GM19467 (cell line): ENCODE data around the gene CCDC86.
A peak's percentile ranks its signal among the peaks of the same experiment; 100 is the strongest.

ENCODE experiments used
- ATAC-seq: cut with Tn5 transposase; IDR thresholded peaks from one replicate; pipeline ENCODE4 v1.9.1; 2021; ENCODE audit warnings: mild to moderate bottlenecking, moderate library complexity; ENCODE audit not compliant: unreplicated experiment

The CCDC86 gene

DNA sequence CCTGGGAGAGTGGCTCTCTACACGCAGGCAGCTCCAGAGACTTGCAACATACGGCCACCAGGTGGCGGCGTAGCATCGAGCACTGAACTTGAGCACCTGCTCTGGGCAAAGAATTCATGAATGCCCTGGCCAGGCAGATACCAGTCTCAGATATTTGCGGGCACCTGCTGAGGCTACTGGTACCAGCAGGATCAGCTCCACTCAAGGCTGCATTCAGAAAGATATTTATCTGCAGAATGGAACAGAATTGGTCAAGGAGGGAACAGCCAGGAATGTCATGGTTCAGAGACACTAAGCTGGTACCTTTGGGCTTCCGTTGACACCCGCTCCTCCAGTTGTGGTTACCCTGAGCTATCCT lies 10.8 kb upstream of the CCDC86 start:
- ATAC-seq = peak; percentile 69

DNA sequence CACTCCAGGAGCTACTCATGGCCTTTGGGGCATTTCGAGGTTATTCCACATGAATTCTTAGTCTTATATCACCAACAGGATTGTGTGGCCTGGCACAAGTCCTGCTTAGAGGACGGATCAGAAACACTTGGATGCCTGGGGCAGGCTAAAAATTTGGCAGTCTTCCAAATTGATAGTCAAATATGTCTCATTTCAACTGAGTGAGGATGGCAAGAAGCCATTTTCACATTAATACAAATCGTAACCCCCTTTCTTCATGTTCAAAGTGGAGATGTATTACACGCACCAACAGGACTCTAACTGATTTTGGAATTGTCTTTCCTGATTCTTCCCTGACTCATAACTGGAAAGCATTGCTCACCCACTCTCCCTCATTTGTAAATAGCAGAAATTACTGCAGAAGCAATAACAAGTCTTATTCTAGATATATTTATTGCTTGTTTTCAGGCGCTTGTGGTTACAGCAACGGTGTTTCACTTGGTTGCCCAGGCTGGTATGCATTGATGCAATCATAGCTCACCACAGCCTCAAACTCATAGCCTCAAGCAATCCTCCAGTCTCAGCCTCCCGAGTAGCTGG lies 10.3 kb upstream of the CCDC86 start:
- ATAC-seq = no peak

DNA sequence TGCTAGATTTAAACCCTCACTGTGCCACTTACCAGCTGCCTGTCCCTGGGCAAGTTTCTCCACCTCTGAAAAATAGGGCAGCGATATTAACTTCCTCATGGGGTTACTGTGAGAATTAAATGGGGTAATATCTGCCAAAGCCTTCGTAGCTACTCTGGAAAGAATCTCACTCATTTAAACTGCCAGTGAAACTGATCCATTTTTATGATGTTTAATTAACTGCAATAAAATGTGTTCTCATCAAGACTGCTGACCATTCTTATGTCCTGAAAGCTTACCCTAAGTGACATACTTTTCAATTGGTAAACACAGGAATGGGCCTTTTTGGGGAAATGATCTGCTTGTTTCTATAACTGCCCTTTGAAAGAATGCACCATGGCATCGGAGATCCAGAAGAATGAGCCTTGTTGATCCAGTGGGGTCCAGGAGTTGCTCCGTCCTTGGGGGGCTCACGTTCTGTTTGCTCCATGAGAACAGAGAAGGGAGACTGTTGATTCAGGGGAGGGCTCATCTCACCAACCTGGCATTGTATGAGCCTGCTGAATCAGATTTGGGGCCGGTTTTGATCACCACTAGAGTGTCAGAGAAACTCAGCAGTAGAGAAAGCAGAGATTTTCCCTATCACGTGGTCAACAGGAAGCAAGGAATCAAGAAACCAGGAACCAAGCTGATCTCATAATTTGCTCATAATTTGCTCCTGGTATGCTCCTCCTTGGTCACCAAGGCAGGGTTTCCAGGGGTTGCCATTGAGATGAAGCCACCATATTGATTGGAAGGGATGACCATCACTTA lies 7.0 kb upstream of the CCDC86 start:
- ATAC-seq = no peak

DNA sequence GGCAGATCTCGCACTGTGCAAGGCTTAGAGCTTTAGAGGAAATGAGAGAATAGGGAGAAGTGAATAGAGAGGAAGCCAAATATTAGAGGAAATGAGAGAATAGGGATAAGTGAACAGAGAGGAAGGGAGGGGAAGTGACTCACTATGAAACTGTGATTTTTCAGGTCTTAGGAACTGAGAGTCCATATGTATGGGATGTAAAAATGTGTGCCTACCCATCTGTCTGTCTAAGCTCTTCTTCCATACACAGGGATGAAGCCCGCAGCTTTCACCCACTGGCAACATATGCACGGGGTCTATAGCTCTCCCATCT lies 6.4 kb upstream of the CCDC86 start:
- ATAC-seq = no peak

DNA sequence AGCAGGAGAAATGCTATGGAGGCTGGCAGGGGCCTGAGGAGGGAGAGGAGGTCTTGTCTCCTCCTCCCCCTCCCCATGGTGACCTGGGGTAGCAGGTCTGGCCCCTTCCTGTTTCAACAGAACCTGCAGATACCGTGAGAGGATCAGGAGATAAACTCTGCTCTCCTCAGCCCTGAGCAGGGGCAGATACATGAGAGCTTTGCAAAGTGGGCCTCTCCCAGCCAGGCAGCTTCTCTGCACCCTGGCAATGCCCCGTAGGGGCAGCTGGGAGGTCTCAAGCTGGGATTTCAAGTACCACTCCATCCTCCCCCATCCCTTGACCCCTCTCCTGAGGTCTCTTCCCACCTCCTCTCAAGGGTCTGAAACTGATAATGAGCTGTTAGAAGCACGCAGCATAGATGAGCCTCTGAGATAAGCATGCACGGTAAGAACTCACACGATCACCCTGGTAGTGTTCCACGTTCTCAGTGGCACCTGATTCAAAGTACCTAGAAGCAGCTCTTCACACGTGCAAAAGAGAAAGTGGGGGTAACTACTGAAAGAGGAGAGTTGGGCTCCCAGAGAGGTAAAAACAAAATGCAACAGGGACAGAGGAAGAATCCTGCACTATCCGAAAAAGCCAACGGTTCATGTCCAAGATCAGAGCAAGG lies 4.9 kb upstream of the CCDC86 start:
- no peak for ATAC-seq

DNA sequence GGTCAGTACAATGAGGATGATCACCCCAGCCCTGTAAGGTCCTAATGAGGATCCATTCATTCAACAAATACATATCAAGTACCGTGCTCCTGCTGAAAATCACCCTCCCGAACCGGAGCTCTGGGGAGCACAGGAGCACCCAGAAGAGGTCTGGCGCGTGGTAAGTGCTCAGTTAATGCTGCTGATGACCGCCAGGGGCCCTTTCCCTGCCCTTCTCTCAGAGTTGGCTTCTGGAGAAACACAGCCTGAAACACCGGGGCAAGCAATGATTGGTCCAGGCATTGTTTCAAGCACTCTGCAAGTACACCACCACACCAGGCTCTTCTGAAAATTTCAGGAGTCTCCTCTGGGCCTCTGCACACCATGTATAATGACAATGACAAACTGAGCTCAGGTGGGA lies 3.8 kb upstream of the CCDC86 start:
- ATAC-seq = no peak

DNA sequence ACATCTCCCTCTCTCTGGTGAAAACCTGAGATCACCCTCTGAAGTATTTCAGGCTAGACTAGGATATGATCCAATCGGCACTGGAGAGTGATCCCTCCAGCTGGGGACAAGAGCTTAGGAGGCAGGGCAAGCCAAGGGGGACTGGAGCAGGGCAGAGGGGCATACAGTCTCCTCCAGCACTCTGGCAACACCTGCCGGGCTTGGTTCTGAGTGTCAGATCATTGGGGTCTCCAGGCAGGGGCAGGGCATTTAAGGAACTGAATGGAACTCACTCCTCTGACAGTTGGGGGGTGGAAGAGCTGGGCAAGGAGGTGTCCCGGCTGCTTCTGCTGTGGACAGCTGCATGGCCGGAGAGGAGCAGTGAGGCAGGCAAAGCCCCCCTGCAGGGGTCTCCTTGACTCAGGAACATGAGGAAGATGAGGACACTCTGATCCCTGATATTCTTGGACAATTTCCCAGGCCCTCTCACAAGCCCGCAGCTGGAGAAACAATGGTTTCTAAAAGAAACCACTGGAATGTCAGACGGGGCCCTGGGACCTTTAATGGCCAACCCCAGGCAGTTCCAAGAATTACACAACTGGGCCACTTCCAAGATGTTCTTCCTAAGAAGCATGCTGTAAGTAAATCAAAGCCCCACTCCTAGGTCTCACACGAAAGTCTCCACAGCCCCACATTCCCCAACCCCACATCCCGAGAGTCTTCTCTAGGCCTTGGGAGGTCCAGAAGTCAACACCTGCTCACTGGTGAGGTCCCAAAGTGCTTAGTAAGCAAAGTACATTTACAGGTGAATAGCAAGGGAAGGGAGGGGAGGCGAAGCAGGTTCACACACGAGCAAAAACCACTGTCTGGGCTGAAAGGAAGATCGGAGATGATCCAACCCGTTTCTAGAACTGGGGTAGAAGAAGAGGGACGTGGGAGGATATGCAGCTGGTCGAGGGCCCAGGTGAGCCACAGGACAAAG lies 1.2 kb upstream of the CCDC86 start:
- no peak for ATAC-seq

DNA sequence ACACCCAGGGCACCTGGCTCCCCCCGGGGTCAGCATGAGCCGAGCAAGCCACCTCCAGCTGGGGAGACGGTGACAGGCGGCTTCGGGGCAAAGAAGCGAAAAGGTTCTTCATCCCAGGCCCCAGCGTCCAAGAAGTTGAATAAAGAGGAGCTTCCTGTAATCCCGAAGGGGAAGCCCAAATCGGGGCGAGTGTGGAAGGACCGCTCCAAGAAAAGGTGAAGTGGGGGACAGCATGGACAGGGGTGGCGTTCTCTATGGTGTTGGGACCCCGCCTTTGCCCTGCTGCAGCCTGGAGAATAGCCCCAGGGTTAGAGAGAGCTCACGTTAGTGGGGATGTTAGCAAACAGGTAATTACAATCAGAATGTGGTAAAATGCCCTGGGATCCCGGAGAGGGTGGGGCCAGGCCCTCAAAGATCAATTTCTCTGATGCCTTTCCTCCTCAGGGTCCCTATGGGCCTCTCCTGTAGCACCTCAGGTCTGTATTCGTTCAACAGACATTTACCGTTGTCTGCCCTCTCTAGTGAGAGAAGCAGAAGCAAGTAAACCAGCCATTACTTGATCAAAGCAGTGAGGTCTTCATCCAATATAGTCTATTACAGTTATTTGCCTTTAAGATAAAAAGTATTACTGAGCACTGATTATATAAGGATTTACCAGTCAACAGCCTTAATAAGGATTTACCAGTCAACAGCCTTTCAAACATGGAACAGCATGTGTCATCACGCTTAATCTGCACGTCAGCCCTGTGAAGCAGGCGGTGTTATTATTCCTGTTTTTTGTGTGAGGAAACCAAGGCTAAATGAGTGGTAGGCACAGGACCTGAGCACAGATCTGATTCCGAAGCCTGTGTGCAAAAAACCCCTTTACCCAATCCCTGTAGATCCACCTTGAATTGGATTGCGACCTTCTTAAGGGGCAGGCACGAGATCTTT lies 1.0 kb downstream of the CCDC86 start:
- no peak for ATAC-seq

DNA sequence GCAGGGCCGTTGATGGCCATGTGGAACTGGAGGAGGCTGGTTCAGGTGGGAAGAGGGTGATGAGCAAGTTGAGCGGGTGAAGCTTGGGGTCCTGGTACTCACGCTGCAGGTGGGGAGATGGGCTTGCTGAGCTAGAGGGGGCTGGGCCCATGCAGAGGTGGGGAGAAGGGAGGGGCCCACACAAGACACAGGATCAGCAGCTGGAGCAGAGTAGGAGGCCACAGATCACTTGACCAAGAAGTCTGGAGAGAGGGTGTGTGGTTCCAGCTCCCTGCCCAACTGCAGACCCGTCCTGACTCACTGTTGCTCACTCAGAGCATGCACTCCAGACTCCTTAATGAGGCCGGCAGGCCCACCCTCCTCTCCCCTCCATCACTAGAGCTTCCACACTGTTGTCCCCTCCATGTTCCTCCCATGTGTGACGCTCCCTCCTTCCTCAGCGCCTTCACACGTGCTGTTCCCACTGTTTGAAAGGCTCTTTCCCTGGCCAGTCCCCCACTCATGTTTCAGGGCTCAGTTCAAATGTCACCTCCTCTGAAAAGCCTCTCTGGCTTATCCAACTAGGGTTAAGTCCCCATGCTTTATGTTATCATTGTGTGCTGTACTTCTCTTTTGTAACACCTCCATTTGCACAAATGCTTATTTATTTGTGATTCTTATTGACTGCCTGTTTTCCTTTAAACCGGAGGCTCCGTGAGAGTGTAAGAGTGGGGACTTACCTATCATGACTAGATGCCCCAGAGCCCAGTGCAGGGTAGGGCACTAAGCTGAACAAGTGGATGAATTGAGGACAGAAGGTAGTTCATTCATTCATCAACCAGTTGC lies 2.3 kb downstream of the CCDC86 start:
- ATAC-seq = no peak

DNA sequence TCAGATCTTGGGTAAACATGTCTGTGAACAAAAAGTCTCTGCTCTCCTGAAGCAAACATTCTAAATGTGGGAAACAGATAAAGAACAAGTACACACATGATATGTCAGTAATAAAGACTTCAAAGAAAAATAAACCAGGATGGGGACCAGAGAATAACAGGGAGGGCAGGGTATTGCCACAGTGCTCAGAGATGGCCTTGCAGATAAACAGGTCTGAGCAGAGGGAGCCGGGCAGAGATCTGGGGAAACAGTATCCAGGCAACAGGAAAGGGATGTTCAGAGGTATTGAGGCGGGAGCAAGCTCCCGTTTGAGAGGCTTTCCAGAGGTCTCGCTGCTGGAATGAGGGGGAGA lies 2.9 kb downstream of the CCDC86 start:
- ATAC-seq = no peak

DNA sequence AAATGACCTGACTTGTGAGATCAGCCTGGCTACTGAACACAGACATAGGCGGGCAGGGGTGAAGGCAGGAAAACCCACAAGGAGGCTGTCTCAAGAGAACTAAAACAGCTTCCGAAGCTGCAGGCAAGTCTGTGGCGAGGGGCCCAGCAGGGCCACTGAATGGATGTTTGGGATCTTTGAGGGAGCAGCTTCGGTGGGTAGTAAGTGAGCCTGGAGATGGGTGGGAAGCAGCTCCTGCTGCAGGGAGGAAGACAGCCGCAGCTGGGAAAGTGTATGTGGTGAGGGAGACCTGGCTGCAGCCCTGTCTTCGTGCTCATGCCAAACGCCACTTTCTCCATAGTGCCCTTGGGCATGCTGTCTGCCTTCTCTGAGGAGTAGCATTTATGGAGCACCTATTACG lies 3.4 kb downstream of the CCDC86 start:
- ATAC-seq = no peak

DNA sequence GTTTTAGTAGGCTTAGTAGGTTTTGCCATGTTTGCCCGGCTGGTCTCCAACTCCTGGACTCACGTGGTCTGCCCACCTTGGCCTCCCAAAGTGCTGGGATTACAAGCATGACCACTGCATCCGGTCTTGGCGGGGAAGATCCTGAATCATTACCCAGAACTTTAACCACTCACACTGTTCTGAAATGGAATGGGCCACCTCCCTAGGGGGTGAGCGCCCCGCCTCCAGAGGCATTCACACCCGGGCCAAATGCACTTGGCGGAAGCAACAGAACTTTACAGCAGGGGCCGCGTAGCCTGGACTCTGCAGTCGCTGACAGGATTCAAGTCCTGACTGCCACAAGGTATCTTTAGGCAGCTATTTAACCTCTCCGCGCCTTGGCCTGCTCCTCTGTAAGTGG lies 5.4 kb downstream of the CCDC86 start:
- ATAC-seq = no peak

DNA sequence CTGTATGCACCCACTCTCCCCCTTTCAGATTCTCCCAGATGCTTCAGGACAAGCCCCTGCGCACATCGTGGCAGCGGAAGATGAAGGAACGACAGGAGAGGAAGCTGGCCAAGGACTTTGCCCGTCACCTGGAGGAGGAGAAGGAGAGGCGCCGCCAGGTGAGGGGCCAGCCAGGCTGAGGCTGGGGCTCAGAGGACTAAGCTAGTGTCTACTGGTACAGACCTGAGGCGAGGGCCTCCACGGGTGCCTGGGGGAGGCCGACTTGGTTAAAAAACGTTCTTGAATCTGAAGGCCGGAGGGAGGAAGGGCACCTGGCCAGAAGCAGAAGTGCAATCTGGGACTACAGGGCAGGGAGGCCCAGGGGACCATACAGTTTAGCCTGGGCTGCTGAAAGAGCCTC lies 6.0 kb downstream of the CCDC86 start:
- no peak for ATAC-seq

DNA sequence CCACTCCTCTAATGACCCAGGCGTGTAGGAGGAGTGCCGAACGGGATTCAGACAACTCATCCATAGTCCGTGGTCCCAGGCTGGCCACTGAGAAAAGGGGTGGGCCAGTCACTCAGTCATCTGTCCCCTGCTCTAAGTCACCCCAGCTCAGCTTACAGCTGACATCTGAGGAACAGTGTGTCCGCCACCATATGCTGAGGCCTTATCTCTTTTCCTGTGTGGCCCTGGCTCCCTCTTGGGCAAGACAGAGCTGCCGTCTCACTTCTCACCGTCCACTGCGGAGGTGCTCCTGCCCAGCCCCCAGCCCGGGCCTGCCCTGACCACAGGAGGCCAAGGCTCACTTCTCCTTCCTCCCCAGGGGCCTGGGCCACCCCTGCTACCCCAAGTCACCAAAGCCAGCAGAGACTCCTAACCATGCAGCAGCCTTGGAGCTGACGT lies 6.8 kb downstream of the CCDC86 start:
- ATAC-seq = no peak

DNA sequence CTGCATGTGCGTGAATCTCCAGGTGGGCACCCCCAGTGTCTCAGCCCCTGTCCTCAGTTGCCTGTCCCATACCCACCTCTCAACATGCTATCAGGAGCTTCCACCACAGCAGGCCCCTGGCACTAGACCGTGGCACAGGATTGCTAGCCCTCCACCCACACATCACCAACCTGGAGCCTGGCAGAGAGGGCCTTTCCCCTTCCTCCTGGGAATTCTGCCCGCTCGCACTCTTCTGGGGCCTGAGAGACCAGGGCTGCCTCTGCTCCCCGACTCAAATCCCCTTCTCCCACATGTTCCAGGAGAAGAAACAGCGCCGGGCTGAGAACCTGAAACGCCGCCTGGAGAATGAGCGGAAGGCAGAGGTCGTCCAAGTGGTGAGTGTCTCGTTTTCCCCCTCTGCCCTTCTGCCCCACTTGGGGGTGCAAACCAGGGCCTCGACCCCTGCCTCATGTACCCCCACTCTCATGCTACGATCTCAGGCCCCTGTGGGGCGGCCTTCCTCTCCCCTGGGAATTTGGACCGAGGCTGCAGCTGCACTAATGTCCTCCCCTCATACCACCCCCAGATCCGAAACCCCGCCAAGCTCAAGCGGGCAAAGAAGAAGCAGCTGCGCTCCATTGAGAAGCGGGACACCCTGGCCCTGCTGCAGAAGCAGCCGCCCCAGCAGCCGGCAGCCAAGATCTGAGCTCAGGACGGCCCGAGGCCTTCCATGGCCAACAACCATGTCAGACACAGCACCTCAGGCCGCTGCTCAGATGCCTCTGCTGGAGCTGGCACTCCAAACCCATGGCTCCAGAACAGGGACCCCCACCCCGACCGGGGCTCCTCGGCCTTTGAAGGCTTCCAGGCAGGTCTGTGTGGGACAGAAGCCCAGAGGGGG lies 8.0 kb downstream of the CCDC86 start:
- no peak for ATAC-seq

DNA sequence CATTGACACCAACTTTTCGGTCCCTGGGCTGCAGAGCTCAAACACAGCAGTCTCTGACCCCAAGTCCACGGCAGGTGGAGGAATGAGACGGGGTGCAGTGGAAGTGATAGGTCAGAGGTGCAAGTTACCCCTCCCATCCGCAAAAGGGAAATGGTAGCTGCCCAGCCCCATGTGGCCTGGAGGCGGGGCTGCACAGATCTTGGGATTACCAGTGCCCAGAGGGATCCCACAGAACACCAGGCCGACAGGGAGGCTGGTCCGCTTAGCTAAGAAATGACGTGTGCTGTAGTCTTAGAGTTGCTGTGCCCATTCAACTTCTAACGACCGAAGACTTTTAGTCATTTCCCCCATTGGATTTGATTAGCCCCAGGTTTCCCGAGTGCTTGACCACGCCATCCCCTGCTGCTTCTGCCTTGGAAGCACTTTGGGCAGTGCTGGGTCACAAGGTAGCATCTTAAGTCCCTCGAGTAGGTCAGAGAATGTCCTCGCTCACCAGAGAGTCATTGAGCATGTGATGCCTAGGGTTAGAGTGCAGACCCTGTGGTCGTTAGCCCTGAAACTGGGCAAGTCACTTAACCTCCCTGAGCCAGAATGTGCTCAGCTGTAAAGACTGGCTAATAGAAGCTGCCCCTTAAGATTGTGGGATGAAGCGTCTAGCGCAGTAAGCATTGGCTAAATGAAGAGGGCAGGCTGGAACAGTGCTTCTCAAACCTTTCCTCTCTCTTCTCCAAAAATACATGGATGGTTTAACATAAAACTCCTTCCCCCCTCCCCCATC lies 9.6 kb downstream of the CCDC86 start:
- ATAC-seq = no peak

DNA sequence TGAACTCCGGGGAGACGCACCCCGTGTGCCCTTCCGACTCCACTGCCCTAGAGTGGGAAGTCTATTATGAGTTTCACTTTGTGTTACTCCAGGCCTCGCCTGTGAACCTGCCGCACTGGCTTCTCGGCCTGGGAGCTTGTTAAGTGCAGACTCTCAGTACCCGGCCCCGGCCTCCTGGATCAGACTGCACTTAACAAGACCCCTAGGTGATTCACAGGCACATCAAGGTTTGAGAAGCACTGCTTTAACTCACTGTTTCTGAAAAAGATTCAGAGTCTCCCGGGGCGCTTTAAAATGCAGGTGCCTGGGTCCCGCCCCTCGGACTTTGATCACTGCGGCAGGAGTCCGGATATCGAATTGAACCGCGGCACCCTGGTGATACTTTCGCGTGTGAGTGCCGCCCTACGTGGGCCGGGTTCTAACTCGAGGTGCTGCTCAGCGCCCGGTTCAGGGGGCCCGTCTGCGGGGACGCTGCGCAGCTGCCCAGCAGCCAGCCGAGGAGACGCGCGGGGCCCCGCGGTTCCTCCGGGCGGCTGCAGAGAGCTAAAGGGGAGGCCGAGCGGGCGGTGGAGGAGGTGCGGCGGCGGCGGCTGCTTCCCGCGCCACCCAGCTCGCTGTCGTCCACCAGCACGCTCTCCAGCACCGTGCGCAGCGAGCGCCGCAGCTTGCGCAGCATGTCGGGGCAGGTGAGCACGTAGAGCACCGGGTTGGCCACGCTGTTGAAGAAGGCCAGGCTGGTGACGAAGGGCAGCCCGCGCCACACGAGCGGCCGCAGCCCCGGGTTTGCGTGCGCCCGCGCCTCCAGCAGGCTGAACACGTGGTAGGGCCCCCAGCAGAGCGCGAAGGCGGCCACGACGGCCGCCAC lies 10.4 kb downstream of the CCDC86 start:
- no peak for ATAC-seq
